Peyer's patch (tissue), 4 donors: ENCODE data around the gene IFNA10.

Source experiments
- CTCF ChIP-seq, 6 experiments: fragments of 450-650 bp in 4 of 6; fragments of 200-600 bp in 2 of 6; sonication (generic) in 1 of 6; IDR thresholded peaks; one replicate each; pipeline ENCODE4 v1.5.1; 2017 to 2019; ENCODE audit warnings: antibody characterized with exemption in 6 of 6, mild to moderate bottlenecking in 3 of 6, moderate library complexity in 1 of 6
- POLR2A ChIP-seq, 2 donors: fragments of 450-650 bp; IDR thresholded peaks; one replicate each; pipeline ENCODE4 v1.5.1; 2017; ENCODE audit warnings: antibody characterized with exemption in 2 of 2, mild to moderate bottlenecking in 2 of 2, moderate library complexity in 2 of 2

- TF ChIP-seq CTCF (IDR thresholded peaks at IDR 0.05) = no peak
- no peak for TF ChIP-seq POLR2A (IDR thresholded peaks at IDR 0.05)
Observed at GRCh38 chr9:21165516-21165915, 41.4 kb downstream of the IFNA10 start.
